Astrocyte (in vitro differentiated cells and primary cell): ENCODE data around the gene TBPL2. TPM values are rescaled to one million over a fixed set of nuclear protein-coding genes. Genes with fewer than 3 reads are reported as not detected.

ENCODE experiments used
- DNase-seq: peaks from one replicate; pipeline ENCODE4 v3.0.0-alpha.2; 2010; ENCODE audit warnings: low read depth
- FAIRE-seq: peaks from 2 replicates; lab custom pipeline; 2011; peaks lifted over from hg19 to GRCh38; lab: Jason Lieb, UNC
- H2AFZ ChIP-seq: 2 replicates; pipeline ENCODE4 v1.6.0; 2012; ENCODE audit warnings: low read depth, low read length, inconsistent platforms
- H3K27ac ChIP-seq: 2 replicates; pipeline ENCODE4 v1.5.1; 2011; ENCODE audit warnings: low read depth, low read length, inconsistent platforms
- H3K27me3 ChIP-seq: 2 replicates; pipeline ENCODE4 v1.6.0; 2011; ENCODE audit warnings: low read length, inconsistent platforms; ENCODE audit not compliant: insufficient read depth
- H3K36me3 ChIP-seq: 2 replicates; pipeline ENCODE4 v1.5.1; 2011; ENCODE audit warnings: low read length, inconsistent platforms; ENCODE audit not compliant: insufficient read depth
- H3K4me1 ChIP-seq: 2 replicates; pipeline ENCODE4 v1.5.1; 2011; ENCODE audit warnings: low read length, inconsistent platforms; ENCODE audit not compliant: insufficient read depth
- H3K4me2 ChIP-seq: 2 replicates; pipeline ENCODE4 v1.6.0; 2012; ENCODE audit warnings: low read length, inconsistent platforms
- H3K4me3 ChIP-seq: 2 replicates; pipeline ENCODE4 v1.5.1; 2011; ENCODE audit warnings: low read depth, mild to moderate bottlenecking, low read length, inconsistent platforms; ENCODE audit not compliant: insufficient read depth
- H3K79me2 ChIP-seq: 2 replicates; pipeline ENCODE4 v1.6.0; 2012; ENCODE audit warnings: mild to moderate bottlenecking, low read length, inconsistent platforms; ENCODE audit not compliant: insufficient read depth
- H3K9ac ChIP-seq: 2 replicates; pipeline ENCODE4 v1.6.0; 2012; ENCODE audit warnings: mild to moderate bottlenecking, low read length, inconsistent platforms
- H3K9me3 ChIP-seq: 2 replicates; pipeline ENCODE4 v1.5.1; 2012; ENCODE audit warnings: low read depth, mild to moderate bottlenecking, low read length, inconsistent platforms; ENCODE audit not compliant: insufficient read depth
- H4K20me1 ChIP-seq: 2 replicates; pipeline ENCODE4 v1.6.0; 2012; ENCODE audit warnings: low read length, inconsistent platforms; ENCODE audit not compliant: insufficient read depth
- H3K27ac Mint-ChIP-seq: one replicate; pipeline ENCODE4 v1.8.0; 2021; ENCODE audit warnings: mild to moderate bottlenecking, mixed read lengths; ENCODE audit not compliant: unreplicated experiment
- H3K27me3 Mint-ChIP-seq: one replicate; pipeline ENCODE4 v1.8.0; 2021; ENCODE audit warnings: low read depth, mixed read lengths; ENCODE audit not compliant: unreplicated experiment
- H3K36me3 Mint-ChIP-seq: one replicate; pipeline ENCODE4 v1.8.0; 2021; ENCODE audit warnings: low read depth, mixed read lengths; ENCODE audit not compliant: unreplicated experiment
- H3K4me1 Mint-ChIP-seq: one replicate; pipeline ENCODE4 v1.8.0; 2021; ENCODE audit warnings: low read depth, mixed read lengths; ENCODE audit not compliant: unreplicated experiment
- H3K4me3 Mint-ChIP-seq: one replicate; pipeline ENCODE4 v1.8.0; 2021; ENCODE audit warnings: mild to moderate bottlenecking, moderate library complexity, mixed read lengths; ENCODE audit not compliant: unreplicated experiment
- H3K9me3 Mint-ChIP-seq: one replicate; pipeline ENCODE4 v1.8.0; 2021; ENCODE audit warnings: mild to moderate bottlenecking, mixed read lengths; ENCODE audit not compliant: unreplicated experiment
- CTCF ChIP-seq: IDR thresholded peaks from 2 replicates; pipeline ENCODE4 v1.5.1; 2011; ENCODE audit warnings: low read depth, mild to moderate bottlenecking, inconsistent platforms, low read length, moderate library complexity; ENCODE audit not compliant: insufficient read depth
- EZH2 ChIP-seq: IDR thresholded peaks from 2 replicates; pipeline ENCODE4 v1.6.1; 2012; ENCODE audit warnings: mild to moderate bottlenecking, low read length, inconsistent platforms; ENCODE audit not compliant: insufficient read depth
- total RNA-seq: library from RNA; stranded (reverse); gene quantifications from 2 replicates; pipeline ENCODE4 v1.2.1, GENCODE V29; 2021

The TBPL2 gene
- total RNA-seq, 1 donor from 2014 or later, result not detected

GRCh38 chr14:55450987-55451386, 10.6 kb upstream of the TBPL2 start:
- H3K4me3 ChIP-seq, result no peak overlapping the region
- H3K36me3 Mint-ChIP-seq, result peaks cover 2% of the 10 kb centered on the region

GRCh38 chr14:55450539-55450938, 10.1 kb upstream of the TBPL2 start:
- Histone ChIP-seq H3K4me1 (peaks cover 47% of the 10 kb centered on the region), H2AFZ (no peak overlapping the region), H4K20me1 (no peaks in the 10 kb centered on the region), H3K79me2 (no peaks in the 10 kb centered on the region), H3K4me3 (no peak overlapping the region), H3K9me3 (no peaks in the 10 kb centered on the region), H3K27ac (no peak overlapping the region), H3K4me2 (no peak overlapping the region), H3K27me3 (no peaks in the 10 kb centered on the region), H3K9ac (no peak overlapping the region), H3K36me3 (no peaks in the 10 kb centered on the region)
- no peak for DNase-seq
- Mint-ChIP-seq H3K4me1 (peaks cover 32% of the 10 kb centered on the region), H3K36me3 (peaks cover 2% of the 10 kb centered on the region), H3K27ac (no peak overlapping the region), H3K4me3 (no peak overlapping the region), H3K27me3 (peaks cover 4% of the 10 kb centered on the region), H3K9me3 (peaks cover 2% of the 10 kb centered on the region)
- no peak for TF ChIP-seq EZH2
- TF ChIP-seq CTCF, result no peak
- no peak for FAIRE-seq

More at GRCh38 chr14:55450987-55451386, 10.6 kb upstream of the TBPL2 start:
- DNase-seq (no peak), FAIRE-seq (no peak)
- Mint-ChIP-seq H3K4me1 (peaks cover 32% of the 10 kb centered on the region), H3K4me3 (no peak overlapping the region), H3K9me3 (peaks cover 2% of the 10 kb centered on the region), H3K27me3 (peaks cover 4% of the 10 kb centered on the region), H3K27ac (no peak overlapping the region)
- H3K9me3 ChIP-seq, result no peaks in the 10 kb centered on the region
- H3K9ac ChIP-seq, result no peak overlapping the region
- TF ChIP-seq CTCF (no peak), EZH2 (no peak)
- peaks cover 47% of the 10 kb centered on the region for H3K4me1 ChIP-seq
- no peaks in the 10 kb centered on the region for H4K20me1 ChIP-seq
- H3K27ac ChIP-seq, result no peak overlapping the region
- no peaks in the 10 kb centered on the region for H3K27me3 ChIP-seq
- no peak overlapping the region for H3K4me2 ChIP-seq
- H3K36me3 ChIP-seq, result no peaks in the 10 kb centered on the region
- H2AFZ ChIP-seq, result no peak overlapping the region
- H3K79me2 ChIP-seq, result no peaks in the 10 kb centered on the region

- Histone ChIP-seq H4K20me1 (no peaks in the 10 kb centered on the region), H2AFZ (no peak overlapping the region), H3K27me3 (no peaks in the 10 kb centered on the region), H3K4me1 (peaks cover 47% of the 10 kb centered on the region), H3K27ac (no peak overlapping the region), H3K9me3 (no peaks in the 10 kb centered on the region), H3K4me2 (no peak overlapping the region), H3K36me3 (no peaks in the 10 kb centered on the region), H3K9ac (no peak overlapping the region), H3K4me3 (no peak overlapping the region), H3K79me2 (no peaks in the 10 kb centered on the region)
- Mint-ChIP-seq H3K27ac (no peak overlapping the region), H3K36me3 (peaks cover 2% of the 10 kb centered on the region), H3K9me3 (peaks cover 2% of the 10 kb centered on the region), H3K27me3 (peaks cover 4% of the 10 kb centered on the region), H3K4me3 (no peak overlapping the region), H3K4me1 (peaks cover 32% of the 10 kb centered on the region)
- no peak for FAIRE-seq
- TF ChIP-seq CTCF (no peak), EZH2 (no peak)
- DNase-seq, result no peak
Measured at GRCh38 chr14:55450124-55450523, 9.7 kb upstream of the TBPL2 start.
